T-cell (primary cell): Measurements from ENCODE around the gene CHAC2. TPM values are rescaled to one million over a fixed set of nuclear protein-coding genes. Genes with fewer than 3 reads are reported as not detected.
A peak's percentile ranks its signal among the peaks of the same experiment; 100 is the strongest.

Experiments
- ATAC-seq, 4 experiments: fragments of 200-7000 bp in 3 of 4; fragments of 150-1000 bp in 1 of 4; cut with Tn5 transposase; replicated peaks in 1 of 4; 1 replicate in 3 of 4; 2 replicates in 1 of 4; pipeline ENCODE4 v1.10.0; 2021; ENCODE audit warnings: moderate library complexity in 3 of 4, mild to moderate bottlenecking in 2 of 4, moderate number of reproducible peaks in 1 of 4
- CTCF ChIA-PET, 2 donors: fragments of 300-600 bp; sonication (Branson Sonifier 250); formaldehyde crosslinking; loops; one replicate each; lab custom pipeline; 2022; ENCODE audit warnings: antibody characterized with exemption in 2 of 2; lab: Charles Lee
- POLR2A ChIA-PET, 2 donors: fragments of 300-600 bp; sonication (Branson Sonifier 250); formaldehyde crosslinking; loops; one replicate each; lab custom pipeline; 2022; ENCODE audit warnings: antibody characterized with exemption in 2 of 2; lab: Charles Lee
- DNase-seq, 35 experiments: peaks; one replicate each; pipeline versions ENCODE4 v3.0.0 to v3.0.0-alpha.2; 2013 to 2023
- H3K27ac ChIP-seq: one replicate; pipeline ENCODE4 v1.5.1; 2013; ENCODE audit warnings: low read length
- H3K27me3 ChIP-seq, 2 experiments: replicated peaks in 1 of 2; 1 replicate in 1 of 2; 2 replicates in 1 of 2; pipeline versions ENCODE4 v1.6.1 to v1.7.0; 2013; ENCODE audit warnings: low read length in 1 of 2, mixed read lengths in 1 of 2; ENCODE audit not compliant: control insufficient read depth in 2 of 2, insufficient read depth in 2 of 2; ENCODE audit errors: extremely low read depth in 1 of 2
- H3K36me3 ChIP-seq, 2 donors: 1 replicate in 1 of 2; 2 replicates in 1 of 2; pipeline versions ENCODE4 v1.6.1 to v1.7.0; 2013; ENCODE audit warnings: low read length in 1 of 2; ENCODE audit not compliant: control insufficient read depth in 2 of 2, insufficient read depth in 1 of 2; ENCODE audit errors: extremely low read depth in 1 of 2
- H3K4me1 ChIP-seq, 2 experiments: 1 replicate in 1 of 2; 2 replicates in 1 of 2; pipeline versions ENCODE4 v1.6.1 to v1.7.0; 2013; ENCODE audit warnings: low read length in 2 of 2, mixed read lengths in 1 of 2; ENCODE audit not compliant: insufficient read depth in 2 of 2, control insufficient read depth in 1 of 2; ENCODE audit errors: extremely low read depth in 1 of 2
- H3K4me3 ChIP-seq, 2 donors: 1 replicate in 1 of 2; 2 replicates in 1 of 2; pipeline versions ENCODE4 v1.5.1 to v1.7.0; 2013; ENCODE audit warnings: mild to moderate bottlenecking in 2 of 2, low read length in 1 of 2, moderate library complexity in 1 of 2; ENCODE audit not compliant: control insufficient read depth in 1 of 2; ENCODE audit errors: extremely low read depth in 1 of 2
- H3K9me3 ChIP-seq: 2 replicates; pipeline ENCODE4 v1.7.0; 2013
- H3K27ac Mint-ChIP-seq, 2 donors: one replicate each; pipeline ENCODE4 v1.8.0; 2020 to 2021; ENCODE audit warnings: mild to moderate bottlenecking in 2 of 2, mixed read lengths in 2 of 2
- H3K27me3 Mint-ChIP-seq, 2 donors: one replicate each; pipeline ENCODE4 v1.8.0; 2021 to 2022; ENCODE audit warnings: mixed read lengths in 2 of 2
- H3K36me3 Mint-ChIP-seq: one replicate; pipeline ENCODE4 v1.8.0; 2021; ENCODE audit warnings: mixed read lengths
- H3K4me1 Mint-ChIP-seq, 3 donors: one replicate each; pipeline ENCODE4 v1.8.0; 2020 to 2022; ENCODE audit warnings: mixed read lengths in 3 of 3, mild to moderate bottlenecking in 1 of 3
- H3K4me3 Mint-ChIP-seq, 3 donors: one replicate each; pipeline ENCODE4 v1.8.0; 2020 to 2022; ENCODE audit warnings: mild to moderate bottlenecking in 3 of 3, mixed read lengths in 3 of 3, moderate library complexity in 3 of 3
- H3K9me3 Mint-ChIP-seq, 3 donors: one replicate each; pipeline ENCODE4 v1.8.0; 2020 to 2022; ENCODE audit warnings: mixed read lengths in 3 of 3
- WGBS: methylation state at CpG from one replicate; pipeline ENCODE4 v1.1.5; 2013; ENCODE audit warnings: missing lambda C conversion rate; ENCODE audit not compliant: insufficient coverage; 5-methylcytosine and 5-hydroxymethylcytosine counted together
- total RNA-seq, 35 experiments: library from RNA in 6 of 35; stranded (reverse) in 6 of 35; fragments of 120-200 nt in 1 of 35; gene quantifications; one replicate each; pipeline versions ENCODE4 v1.2.1 to v1.2.4 and lab custom pipeline; 2013 to 2026

The CHAC2 gene
- total RNA-seq, 5 donors from 2014 or later (not counting 1 experiment from before 2014, with no cell fraction given): 1.4 to 3.7 (median 2.7) TPM

DNA sequence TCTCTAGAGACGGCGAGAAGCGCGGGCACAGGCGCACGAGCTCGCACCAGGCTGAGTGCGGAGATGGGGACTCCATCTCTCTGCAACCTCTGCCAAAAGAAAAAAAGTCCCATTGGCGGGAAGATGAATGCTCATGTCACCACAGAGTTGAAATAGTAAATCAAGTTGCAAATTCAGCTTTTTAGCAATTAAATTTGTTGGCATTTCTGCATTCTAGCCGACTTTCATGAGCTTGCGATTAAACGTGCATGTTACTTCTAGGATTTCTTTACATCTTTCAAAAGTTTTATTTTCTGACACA lies 588 bp downstream of the CHAC2 start:
- peak overlapping the region; percentile 95 for H3K4me3 ChIP-seq
- ChIA-PET CTCF (interaction anchor here (0.8 to 2.7 kb wide), 4 partner anchors 9 to 32 kb away, joined by 3 to 21 read pairs (median 3); partner anchors contain the start of genes ASB3 (in 1 of the 2) and ERLEC1 (in 1 of the 2)), POLR2A (interaction anchor here (0.5 to 2.8 kb wide), 6 partner anchors 14 to 1850 kb away, joined by 3 to 27 read pairs (median 5); partner anchors contain the start of genes ASB3 (in 2 of the 2), ERLEC1 (in 2 of the 2) and PPP4R3B (in 1 of the 2))
- H3K4me1 Mint-ChIP-seq: peaks cover 29 to 37% (median 35%) of the 10 kb centered on the region in 3 donors
- H3K27ac ChIP-seq: peak overlapping the region; percentile 90
- H3K27me3 Mint-ChIP-seq: no peaks in the 10 kb centered on the region
- H3K9me3 ChIP-seq: no peaks in the 10 kb centered on the region
- WGBS: 1% methylated on average over 9 of the region's 12 CpGs
- H3K36me3 Mint-ChIP-seq: peaks cover 16% of the 10 kb centered on the region
- H3K9me3 Mint-ChIP-seq: no peaks in the 10 kb centered on the region
- DNase-seq (peak in 2 of 35 experiments; percentile 32 to 46), ATAC-seq (peak in 3 of 4 experiments; percentile 71 to 85 (median 85))
- H3K27me3 ChIP-seq: no peaks in the 10 kb centered on the region
- peaks cover 3 to 7% of the 10 kb centered on the region in 2 experiments for H3K4me1 ChIP-seq
- peak overlapping the region; percentile 88 to 91 for H3K27ac Mint-ChIP-seq
- peaks cover 0 to 7% of the 10 kb centered on the region in 2 donors for H3K36me3 ChIP-seq
- H3K4me3 Mint-ChIP-seq: peak overlapping the region; percentile 93 to 97 (median 93)

DNA sequence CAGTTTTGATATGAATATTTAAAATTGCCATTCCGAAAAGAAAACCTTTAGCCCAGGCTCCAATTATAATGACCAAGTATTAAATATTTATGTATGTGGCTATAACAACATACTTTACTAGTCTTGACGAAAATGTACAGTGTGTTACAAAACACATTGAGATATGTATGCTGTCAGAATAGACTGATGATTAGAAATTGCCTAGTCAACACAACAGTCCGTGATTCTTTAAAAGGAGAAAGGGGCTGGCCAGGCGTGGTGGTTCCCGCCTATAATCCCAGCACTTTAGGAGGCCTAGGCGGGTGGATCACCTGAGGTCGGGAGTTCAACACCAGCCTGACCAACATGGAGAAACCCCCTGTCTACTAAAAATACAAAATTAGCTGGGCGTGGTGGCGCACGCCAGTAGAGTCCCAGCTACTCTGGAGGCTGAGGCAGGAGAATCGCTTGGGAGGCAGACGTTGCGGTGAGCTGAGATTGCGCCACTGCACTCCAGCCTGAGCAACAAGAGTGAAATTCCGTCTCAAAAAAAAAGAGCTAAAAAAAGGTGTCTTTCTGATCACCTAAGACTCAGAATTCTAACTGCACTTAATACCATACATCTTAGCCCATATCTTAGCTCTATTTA lies 1.8 kb downstream of the CHAC2 start:
- ATAC-seq: no peak
- ChIA-PET POLR2A (interaction anchor here in 1 of 2 donors (0.6 kb wide), 1 partner anchor 23 kb away, joined by 5 read pairs; no protein-coding TSS in a partner anchor), CTCF (interaction anchor here (0.6 to 2.7 kb wide), 3 partner anchors 17 to 347 kb away, joined by 3 to 21 read pairs (median 4); partner anchors contain the start of genes ASB3 (in 1 of the 2) and ERLEC1 (in 1 of the 2))
- Mint-ChIP-seq H3K4me3 (no peak overlapping the region), H3K4me1 (peaks cover 34 to 37% (median 35%) of the 10 kb centered on the region in 3 donors), H3K27ac (no peak overlapping the region), H3K36me3 (peaks cover 13% of the 10 kb centered on the region), H3K9me3 (no peaks in the 10 kb centered on the region), H3K27me3 (no peaks in the 10 kb centered on the region)
- WGBS: 93% methylated on average over 10 of the region's 15 CpGs
- no peak overlapping the region for H3K4me3 ChIP-seq
- H3K4me1 ChIP-seq: peaks cover 3 to 7% of the 10 kb centered on the region in 2 experiments
- peaks cover 0 to 4% of the 10 kb centered on the region in 2 donors for H3K36me3 ChIP-seq
- H3K9me3 ChIP-seq: no peaks in the 10 kb centered on the region
- no peak overlapping the region for H3K27ac ChIP-seq
- H3K27me3 ChIP-seq: no peaks in the 10 kb centered on the region
- no peak for DNase-seq

DNA sequence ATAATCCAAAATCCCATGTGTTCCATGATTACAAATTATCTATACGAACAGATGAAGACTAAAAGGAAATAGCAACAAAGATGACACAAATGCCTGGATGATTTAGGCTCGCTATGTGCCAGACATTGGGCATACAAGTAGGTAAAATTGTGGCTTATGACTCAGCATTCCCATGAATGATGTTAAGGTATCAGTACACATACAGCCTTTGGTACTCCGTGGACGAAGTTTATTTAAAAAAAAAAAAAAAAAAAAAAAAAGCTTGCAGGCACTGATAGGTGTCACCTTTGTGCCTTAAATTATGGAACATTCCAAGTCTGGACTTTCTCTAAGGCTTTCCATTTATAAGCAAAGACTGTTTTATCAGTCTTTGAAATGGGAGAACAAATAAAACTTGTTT lies 2.7 kb downstream of the CHAC2 start:
- Histone ChIP-seq H3K36me3 (peaks cover 0 to 4% of the 10 kb centered on the region in 2 donors), H3K27me3 (no peaks in the 10 kb centered on the region), H3K4me1 (peaks cover 3 to 7% of the 10 kb centered on the region in 2 experiments), H3K27ac (no peak overlapping the region), H3K9me3 (no peaks in the 10 kb centered on the region), H3K4me3 (no peak overlapping the region)
- H3K4me3 Mint-ChIP-seq: no peak overlapping the region
- no peaks in the 10 kb centered on the region for H3K27me3 Mint-ChIP-seq
- CTCF ChIA-PET: interaction anchor here in 1 of 2 donors (0.6 kb wide), 2 partner anchors 28 to 40 kb away, joined by 4 read pairs; no protein-coding TSS in a partner anchor
- peaks cover 13% of the 10 kb centered on the region for H3K36me3 Mint-ChIP-seq
- ATAC-seq (no peak), DNase-seq (no peak)
- no CpG with 5 or more reads among the region's 4 CpGs for WGBS
- POLR2A ChIA-PET: interaction anchor here (0.5 to 1.1 kb wide), 9 partner anchors 10 to 1486 kb away, joined by 3 to 8 read pairs (median 6); no protein-coding TSS in a partner anchor
- H3K9me3 Mint-ChIP-seq: no peaks in the 10 kb centered on the region
- H3K27ac Mint-ChIP-seq: no peak overlapping the region
- peaks cover 34 to 37% (median 35%) of the 10 kb centered on the region in 3 donors for H3K4me1 Mint-ChIP-seq

GRCh38 chr2:53777134-53777533 lies 9.5 kb downstream of the CHAC2 start:
- 92% methylated on average over 1 of the region's 1 CpG for WGBS
- Mint-ChIP-seq H3K4me1 (peaks cover 24 to 33% (median 27%) of the 10 kb centered on the region in 3 donors), H3K4me3 (no peak overlapping the region), H3K27ac (peak overlapping the region; percentile 23 to 34), H3K9me3 (no peaks in the 10 kb centered on the region), H3K36me3 (peaks cover 36% of the 10 kb centered on the region), H3K27me3 (no peaks in the 10 kb centered on the region)
- Histone ChIP-seq H3K27ac (no peak overlapping the region), H3K4me3 (no peak overlapping the region), H3K36me3 (peaks cover 3 to 17% of the 10 kb centered on the region in 2 donors), H3K9me3 (no peaks in the 10 kb centered on the region), H3K4me1 (no peaks in the 10 kb centered on the region), H3K27me3 (no peaks in the 10 kb centered on the region)
- POLR2A ChIA-PET: interaction anchor here in 1 of 2 donors (1.5 kb wide), 1 partner anchor 10 kb away, joined by 8 read pairs; the partner anchor contains the start of gene CHAC2
- CTCF ChIA-PET: interaction anchor here in 1 of 2 donors (1.3 kb wide), 1 partner anchor 9 kb away, joined by 3 read pairs; the partner anchor contains the start of gene CHAC2
- DNase-seq (no peak), ATAC-seq (no peak)

DNA sequence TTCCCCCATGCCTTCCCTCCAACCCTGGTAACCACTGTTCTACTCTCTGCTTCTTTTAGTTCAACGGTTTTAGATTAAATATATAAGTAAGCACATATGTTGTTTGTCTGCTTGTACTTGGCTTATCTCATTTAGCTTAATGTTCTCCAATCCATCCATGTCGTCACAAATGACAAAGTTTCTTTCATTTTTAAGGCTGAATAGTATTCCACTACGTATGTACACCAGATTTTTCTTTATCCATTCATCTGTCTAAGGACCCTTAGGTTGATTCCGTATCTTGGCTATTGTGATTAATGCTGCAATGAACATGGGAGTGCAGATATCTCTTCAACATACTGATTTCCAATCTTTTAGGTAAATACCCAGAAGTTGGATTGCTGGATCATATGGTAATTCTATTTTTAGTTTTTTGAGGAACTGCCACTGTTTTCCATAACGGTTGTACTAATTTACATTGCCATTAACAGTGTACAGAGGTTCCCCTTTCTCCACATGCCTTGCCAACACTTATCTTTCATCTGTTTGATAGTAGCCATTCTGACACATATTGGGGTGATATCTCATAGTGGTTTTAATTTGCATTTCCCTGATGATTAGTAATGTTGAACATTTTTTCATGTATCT lies 11.0 kb downstream of the CHAC2 start:
- H3K27me3 ChIP-seq: no peaks in the 10 kb centered on the region
- peaks cover 35% of the 10 kb centered on the region for H3K36me3 Mint-ChIP-seq
- peaks cover 3 to 17% of the 10 kb centered on the region in 2 donors for H3K36me3 ChIP-seq
- no CpG with 5 or more reads among the region's 5 CpGs for WGBS
- POLR2A ChIA-PET: no interaction called here
- DNase-seq (no peak), ATAC-seq (no peak)
- no peak overlapping the region for H3K27ac ChIP-seq
- H3K4me3 ChIP-seq: no peak overlapping the region
- no peak overlapping the region for H3K4me3 Mint-ChIP-seq
- H3K4me1 Mint-ChIP-seq: peaks cover 33 to 41% (median 35%) of the 10 kb centered on the region in 3 donors
- no peaks in the 10 kb centered on the region for H3K9me3 Mint-ChIP-seq
- CTCF ChIA-PET: interaction anchor here in 1 of 2 donors (0.6 to 1.0 kb wide), 2 partner anchors 11 to 593 kb away, joined by 3 read pairs; partner anchors contain the start of gene CHAC2
- H3K27me3 Mint-ChIP-seq: no peaks in the 10 kb centered on the region
- no peaks in the 10 kb centered on the region for H3K4me1 ChIP-seq
- no peaks in the 10 kb centered on the region for H3K9me3 ChIP-seq
- H3K27ac Mint-ChIP-seq: peak overlapping the region in 1 of 2 donors; percentile 17

- Histone ChIP-seq H3K27me3 (no peaks in the 10 kb centered on the region), H3K4me3 (no peak overlapping the region), H3K27ac (no peak overlapping the region), H3K9me3 (no peaks in the 10 kb centered on the region), H3K36me3 (peaks cover 3 to 13% of the 10 kb centered on the region in 2 donors), H3K4me1 (peaks cover 0 to 6% of the 10 kb centered on the region in 2 experiments)
- H3K27ac Mint-ChIP-seq: no peak overlapping the region
- H3K36me3 Mint-ChIP-seq: peaks cover 31% of the 10 kb centered on the region
- H3K4me1 Mint-ChIP-seq: peaks cover 45 to 50% (median 49%) of the 10 kb centered on the region in 3 donors
- POLR2A ChIA-PET: no interaction called here
- 100% methylated on average over 1 of the region's 4 CpGs for WGBS
- no peak for ATAC-seq
- no peaks in the 10 kb centered on the region for H3K9me3 Mint-ChIP-seq
- CTCF ChIA-PET: interaction anchor here in 1 of 2 donors (1.3 kb wide), 1 partner anchor 13 kb away, joined by 3 read pairs; no protein-coding TSS in a partner anchor
- no peak overlapping the region for H3K4me3 Mint-ChIP-seq
- DNase-seq: no peak
- H3K27me3 Mint-ChIP-seq: no peaks in the 10 kb centered on the region
These were observed 12.5 kb downstream of the CHAC2 start for GRCh38 chr2:53780056-53780455.
